Measurements from ENCODE around the gene EYA4.
"Not testable (repeated sequence)": the region's sequence is repeated elsewhere in the genome, so short reads cannot be mapped to it uniquely, and the experiment has no call there.

EYA4 gene

DNA sequence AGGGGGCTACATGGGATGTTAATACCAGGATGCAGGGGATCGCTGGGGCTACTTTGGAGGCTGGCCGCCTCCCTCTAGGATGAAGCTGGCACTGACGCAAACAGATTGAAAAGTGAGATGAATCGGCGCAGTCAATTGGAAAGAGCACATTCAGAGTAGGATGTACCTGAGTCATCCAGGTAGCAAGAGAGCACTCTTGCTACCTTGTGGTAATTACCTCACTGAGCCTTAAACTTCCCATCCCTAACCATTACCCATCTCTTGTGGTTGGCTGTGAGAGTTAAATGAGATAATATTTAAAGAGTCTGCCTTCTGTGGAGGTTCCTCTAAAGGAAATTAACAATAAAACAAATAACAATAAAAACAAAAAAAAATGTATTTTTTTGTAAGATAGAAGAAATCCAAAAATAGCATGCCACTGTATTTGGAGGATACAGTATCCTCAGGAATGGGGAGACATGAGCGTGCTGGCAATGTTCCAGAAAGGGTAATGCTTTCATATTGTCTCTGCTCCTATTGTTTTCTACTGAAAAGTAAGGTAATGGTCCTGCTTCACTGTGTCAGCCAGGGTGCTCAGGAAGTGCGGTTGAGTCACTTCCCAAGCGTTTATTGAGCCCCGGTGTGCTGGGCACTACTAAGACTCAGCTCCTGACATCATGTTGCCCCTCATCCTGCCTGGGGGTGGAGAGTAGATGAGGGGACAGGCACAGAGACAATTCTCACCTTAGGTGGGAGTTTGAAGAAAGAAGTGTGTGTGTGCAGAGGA, 301.1 kb downstream of the EYA4 start:
- no peak for DNase-seq

DNA sequence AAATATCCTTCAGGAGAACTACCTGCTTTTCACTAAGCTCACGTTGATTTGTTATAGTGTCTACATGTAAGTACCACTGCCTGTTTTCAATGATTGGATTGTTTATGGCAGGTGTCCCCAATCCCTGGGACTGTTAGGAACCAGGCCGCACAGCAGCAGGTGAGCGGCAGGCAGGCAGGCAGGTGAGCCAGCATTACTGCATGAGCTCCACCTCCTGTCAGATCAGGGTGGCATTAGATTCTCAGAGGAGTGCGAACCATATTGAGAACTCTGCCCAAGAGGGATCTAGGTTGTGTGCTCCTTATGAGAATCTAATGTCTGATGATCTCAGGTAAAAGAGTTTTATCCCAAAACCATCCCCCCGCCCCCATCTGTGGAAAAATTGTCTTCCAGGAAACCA, 303.3 kb downstream of the EYA4 start:
- no peak for DNase-seq

DNA sequence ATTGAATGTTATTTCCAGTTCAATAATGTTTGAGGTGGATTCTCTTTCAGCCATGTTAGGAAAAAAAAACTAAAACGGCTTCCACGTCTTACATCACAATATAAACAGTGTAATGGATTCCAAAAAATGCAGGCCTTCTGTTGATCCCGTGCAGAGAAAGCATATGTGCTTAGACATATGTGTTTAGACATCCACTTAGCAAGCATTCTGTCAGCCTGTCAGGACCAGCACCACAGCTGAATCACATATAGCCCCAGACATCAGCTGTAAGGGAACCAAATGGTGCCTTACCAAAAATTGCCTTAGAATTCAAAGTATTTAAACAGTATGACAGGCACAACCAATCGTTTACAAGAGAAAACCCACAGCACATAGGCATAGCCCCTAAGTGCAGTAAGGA, 304.9 kb downstream of the EYA4 start:
- no peak for DNase-seq

DNA sequence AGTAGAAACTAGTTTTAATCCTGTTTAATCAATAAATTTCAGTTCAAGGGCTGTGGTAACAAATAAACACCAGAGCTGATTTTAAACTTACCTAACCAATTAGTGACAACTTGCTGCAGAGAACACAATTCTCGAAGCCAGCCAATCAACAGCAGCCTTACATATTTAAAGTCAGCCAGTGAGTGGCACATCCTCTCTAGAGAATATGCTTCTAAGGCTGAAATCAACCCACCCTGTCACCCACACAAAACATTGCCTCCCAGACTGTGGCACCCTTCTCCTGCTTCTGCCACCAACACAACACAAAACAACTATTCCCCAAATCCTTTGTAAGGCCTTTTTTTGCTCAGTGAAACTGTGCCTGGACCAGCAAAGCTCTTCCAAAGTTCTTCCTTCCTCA, 306.0 kb downstream of the EYA4 start:
- no peak for DNase-seq

DNA sequence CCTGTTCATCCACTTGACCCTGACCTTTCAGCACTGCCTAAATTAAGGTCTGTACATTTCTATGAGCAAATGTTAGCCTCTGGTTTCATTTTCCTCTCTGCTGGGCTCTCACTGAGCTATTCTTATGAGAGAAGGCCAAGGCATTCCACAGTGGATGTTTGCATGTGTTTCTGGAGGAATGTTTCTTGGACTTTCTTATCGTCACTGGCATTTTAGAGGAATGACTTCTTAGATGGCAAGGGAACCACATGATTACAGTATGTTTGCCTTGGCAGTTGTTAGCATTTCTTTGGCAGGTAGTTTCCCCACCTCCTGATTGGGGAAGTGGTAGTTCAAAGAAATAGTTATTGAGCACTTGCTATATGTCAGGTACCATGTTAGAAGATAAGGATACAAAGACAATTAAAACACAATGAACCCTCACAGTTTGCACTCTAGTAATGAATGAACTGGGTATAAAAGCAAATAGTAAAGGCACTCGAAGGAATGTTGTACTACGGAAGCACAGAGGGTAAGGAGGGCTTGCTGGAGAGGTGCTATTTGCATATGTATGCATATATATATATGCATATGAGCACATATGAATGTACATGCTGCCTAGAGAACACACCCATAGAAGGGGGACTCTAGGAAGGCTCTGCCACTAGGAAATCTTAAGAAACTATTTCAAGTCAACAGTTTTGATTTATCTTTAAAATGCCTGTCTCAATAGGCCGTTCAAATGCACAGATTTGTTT, 307.4 kb downstream of the EYA4 start:
- DNase-seq: no peak

DNA sequence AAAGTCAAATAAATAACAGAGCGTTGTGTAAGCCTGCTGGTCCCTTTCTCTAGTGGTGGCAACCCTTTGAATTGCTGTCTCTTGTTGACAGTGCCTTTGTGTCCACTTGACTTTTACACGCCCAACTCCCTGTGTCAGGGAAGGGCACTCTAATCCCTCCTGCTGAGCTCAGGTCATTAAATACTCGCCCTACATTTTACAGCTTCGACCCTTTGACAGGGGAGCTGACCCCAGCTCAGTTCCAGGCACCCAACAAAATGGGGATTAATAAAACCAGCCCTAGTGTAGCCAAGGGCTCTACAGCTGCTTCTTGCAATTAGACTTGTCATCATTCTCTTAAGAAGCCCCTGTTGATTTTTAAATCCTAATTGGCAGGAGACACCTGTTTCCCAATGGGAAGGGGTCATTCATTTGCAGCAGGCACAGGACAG, 308.2 kb downstream of the EYA4 start:
- DNase-seq: no peak

DNA sequence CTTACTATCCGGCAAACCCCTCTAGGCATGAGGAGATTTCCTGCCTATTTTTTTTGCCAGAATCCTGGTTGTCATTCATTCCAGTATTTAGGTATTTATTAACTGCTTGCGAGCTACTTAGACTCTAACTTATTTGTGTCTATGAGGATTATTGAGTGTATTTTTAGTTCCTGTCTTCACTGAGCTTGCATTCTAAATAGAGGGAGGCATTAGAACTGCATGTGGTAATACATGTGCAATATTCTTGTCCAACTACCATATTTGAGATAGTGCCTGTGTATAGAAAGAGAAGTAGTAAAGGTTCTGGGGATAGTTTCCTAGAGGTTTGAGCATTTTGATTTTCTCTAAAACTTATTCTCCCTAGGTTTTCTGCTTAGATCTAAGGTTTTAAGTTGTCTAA, 308.9 kb downstream of the EYA4 start:
- no peak for DNase-seq

DNA sequence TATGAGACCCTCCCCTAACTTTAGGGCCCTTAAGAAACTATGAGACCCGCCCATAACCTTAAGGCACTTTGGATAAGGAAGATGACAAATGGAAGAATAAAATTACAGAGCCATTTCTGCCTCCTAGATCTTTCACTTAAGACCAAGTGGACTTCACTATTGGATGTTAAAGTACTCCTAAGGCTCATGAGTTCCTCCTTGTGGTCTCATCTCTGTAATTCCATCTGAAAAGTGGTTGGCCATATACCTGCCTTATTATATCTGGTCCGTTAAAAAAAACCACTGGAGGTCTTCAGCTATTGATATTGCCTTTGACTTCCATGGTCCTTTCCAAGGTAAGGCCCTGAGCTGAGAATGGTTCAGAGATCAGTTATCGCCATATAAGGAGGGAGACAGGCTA, 310.3 kb downstream of the EYA4 start:
- DNase-seq: no peak

DNA sequence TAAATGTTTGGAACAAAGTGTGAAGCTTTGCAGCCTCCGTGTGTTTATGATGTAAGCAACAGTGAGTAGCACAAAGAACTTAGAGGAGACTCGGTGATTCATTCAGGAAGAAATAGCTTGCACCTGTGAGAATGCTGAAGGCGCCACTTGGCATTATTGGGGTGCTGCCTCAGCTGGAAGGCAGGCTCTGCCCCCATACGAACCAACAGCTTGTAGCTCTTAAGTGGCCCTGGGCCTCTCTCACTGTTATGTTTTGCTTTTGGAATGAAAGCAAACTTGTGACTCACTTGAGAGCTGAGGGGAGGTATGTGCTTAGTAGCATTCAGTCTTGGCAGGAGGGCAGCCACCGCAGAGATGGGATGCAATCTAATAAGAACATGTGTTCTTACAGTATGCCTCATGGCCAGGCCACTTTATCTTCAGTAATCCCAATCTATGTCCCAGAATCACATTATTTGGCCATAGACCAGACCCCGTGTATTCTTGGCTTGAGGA, 310.7 kb downstream of the EYA4 start:
- DNase-seq: no peak

DNA sequence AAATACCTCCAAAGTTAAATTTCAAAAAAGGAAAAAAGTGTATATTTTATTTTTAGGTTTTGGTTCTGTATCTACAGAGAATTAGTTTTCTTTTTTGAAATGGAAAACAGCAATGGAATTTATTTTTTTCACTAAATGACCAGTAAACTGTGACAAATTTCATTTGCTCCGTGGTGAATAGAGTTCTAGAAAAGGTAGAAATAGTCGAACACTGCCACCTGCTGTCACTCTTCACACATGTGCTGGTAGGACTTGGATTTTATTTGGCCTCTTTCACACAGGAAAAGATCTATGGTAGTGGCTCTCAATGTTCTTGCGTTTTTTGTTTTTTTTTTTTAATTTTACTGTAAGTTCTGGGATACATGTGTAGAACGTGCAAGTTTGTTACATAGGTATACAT, 312.5 kb downstream of the EYA4 start:
- DNase-seq: peak; percentile 19 to 24

DNA sequence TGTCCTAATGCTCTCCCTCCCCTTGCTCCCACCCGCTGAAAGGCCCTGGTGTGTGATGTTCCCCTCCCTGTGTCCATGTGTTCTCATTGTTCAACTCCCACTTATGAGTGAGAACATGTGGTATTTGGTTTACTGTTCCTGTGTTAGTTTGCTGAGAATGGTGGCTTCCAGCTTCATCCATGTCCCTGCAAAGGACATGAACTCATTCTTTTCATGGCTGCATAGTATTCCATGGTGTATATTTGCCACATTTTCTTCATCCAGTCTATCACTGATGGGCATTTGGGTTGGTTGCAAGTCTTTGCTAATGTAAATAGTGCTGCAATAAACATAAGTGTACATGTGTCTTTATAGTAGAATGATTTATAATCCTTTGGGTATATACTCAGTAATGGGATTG, 313.0 kb downstream of the EYA4 start:
- not testable (repeated sequence) for DNase-seq

DNA sequence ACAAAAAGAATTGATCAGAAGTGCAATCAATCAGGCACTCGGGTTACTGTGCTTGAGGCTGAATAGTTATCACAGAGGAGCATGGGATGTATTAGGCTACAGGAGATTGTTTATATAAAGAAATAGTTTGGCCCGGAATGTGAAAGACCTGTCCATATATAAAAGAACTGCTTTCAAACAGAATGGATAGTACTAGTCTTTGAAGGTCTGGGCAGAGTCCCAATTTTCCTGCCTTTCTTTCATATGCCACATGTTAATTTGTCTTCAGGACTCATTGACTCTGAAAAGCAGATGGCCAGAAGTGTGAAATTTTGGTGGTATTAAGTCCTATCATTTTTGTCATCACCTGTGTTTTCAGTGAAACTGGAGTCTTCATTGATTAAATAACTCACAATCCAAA, 314.5 kb downstream of the EYA4 start:
- no peak for DNase-seq

DNA sequence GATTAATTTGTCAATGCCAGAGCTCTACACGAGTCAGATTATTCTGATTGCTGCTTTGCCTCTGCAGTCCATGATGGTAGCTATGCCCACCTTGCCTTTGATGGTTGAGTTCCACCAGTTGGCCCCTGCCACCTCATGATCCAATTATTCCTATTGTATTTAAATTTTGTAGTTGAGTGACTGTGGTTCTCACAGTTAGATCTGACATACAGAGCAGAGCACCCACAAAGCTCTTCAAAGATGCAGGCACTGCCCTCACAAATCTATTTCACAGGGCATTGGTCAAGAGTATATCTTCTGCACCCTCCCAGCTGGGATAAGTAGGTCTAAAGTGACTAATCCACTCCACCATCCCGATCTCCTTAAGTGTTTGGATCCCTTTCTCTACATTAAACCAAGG, 318.8 kb downstream of the EYA4 start:
- no peak for DNase-seq

DNA sequence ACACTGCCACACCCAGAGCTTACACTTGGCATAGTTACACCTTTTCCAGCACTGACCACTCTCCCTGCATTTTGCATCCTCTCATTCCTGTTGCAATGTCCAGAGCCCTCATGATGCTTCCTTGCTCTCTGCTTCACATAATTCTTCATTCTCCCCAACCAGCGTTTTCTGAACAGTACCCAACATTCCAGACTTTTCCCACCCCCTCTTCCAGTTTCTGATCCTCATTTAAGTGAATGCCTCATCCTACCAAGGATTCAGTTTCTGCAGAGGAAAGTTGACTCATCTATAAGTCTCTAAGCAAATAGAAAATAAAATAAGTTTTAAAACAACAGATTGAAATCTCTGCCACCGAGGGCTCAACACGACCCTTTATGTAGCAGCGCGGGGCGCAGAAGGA, 326.5 kb downstream of the EYA4 start:
- DNase-seq: no peak

DNA sequence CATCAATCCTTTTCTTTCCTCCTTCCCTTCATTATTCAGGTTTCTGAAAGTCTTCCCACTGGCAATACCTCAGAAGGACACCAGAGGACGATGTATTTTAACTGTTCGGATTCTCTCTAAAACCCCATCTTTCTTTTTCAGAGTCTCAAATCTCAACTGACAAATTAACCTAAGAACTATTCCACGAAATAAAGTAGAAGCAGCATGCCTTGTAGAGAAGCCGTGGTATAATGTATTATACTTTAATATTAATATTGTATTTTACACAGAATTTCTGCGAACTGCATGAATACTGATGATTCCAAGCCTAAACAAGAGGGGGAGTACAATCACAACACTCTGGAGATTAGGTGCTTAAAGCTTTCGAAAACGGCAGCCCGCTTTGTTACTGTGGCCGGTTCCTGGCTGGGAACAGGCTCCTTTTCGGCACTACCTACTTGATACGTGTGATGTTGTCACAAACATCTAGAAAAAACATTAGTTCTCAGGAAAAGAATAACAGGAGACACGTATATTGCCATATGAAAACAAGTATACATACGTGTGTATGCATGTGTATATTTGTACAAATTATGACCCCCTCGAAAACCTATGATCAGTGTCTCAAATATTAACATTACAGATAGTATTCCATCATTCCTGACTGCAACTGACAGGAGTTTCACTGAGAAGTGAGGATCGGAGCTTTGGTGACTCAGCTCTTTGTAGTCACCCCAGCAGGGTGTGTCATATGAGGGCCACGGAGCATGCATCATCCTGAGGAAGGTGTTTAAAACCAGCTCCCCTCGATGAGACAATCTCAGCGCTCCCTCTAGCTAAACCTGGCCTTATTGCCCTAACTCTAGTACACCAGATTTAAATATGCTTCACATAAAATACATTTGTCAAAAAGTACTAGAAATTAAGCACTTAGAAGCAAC, 328.1 kb downstream of the EYA4 start:
- peak in 1 of 2 donors; percentile 5 for DNase-seq

DNA sequence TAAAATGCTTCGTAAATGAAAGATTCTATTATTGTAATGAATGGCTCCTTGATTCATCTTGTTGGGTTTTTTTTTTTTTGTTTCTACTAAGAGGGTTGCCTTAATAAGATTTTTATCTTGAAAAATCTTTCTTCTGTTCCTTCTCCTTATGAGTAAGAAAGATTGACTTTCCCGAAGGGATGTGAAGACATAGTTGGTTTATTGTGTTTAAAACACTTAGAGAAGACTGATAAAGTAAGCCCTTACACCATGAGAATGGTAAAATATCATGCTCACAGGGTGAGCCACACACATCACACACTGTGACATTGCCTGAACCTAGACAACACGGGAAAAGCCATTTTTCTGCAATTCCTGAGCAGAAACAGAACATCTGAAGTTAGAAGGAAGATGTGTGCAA, 330.5 kb downstream of the EYA4 start:
- DNase-seq: no peak

DNA sequence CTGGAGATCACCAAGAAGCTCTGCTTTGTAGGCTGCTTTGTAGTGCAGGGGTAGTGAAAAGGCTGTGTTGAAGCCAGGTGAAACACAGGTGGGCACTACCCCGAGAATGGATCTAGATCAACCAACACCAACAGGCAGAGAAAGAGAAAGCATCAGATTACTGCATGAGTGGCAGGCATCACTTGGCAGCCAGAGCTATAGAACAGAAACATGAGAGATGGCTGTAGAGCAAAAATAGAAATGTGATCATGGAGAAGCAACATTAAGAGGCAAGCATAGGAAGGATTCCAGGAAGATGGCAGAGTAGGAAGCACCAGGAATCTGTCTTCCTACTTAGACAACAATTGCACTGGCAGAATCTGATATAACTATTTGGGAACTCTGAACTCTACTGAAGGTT, 336.7 kb downstream of the EYA4 start:
- no peak for DNase-seq
